BLaER1 (cell line): Measurements from ENCODE around the gene KLK13.

Experiments used
- H3K27ac ChIP-seq: shearing (Covaris generic); formaldehyde crosslinking; 2 replicates; pipeline ENCODE4 v1.8.1; 2022
- H3K27me3 ChIP-seq: shearing (Covaris generic); formaldehyde crosslinking; 2 replicates; pipeline ENCODE4 v1.8.1; 2022
- H3K36me3 ChIP-seq: shearing (Covaris generic); formaldehyde crosslinking; 2 replicates; pipeline ENCODE4 v1.8.1; 2022
- H3K4me1 ChIP-seq: shearing (Covaris generic); formaldehyde crosslinking; 2 replicates; pipeline ENCODE4 v1.8.1; 2022
- H3K4me2 ChIP-seq: shearing (Covaris generic); formaldehyde crosslinking; 2 replicates; pipeline ENCODE4 v1.8.1; 2022
- H3K4me3 ChIP-seq: shearing (Covaris generic); formaldehyde crosslinking; 2 replicates; pipeline ENCODE4 v1.8.1; 2022
- H3K9ac ChIP-seq: shearing (Covaris generic); formaldehyde crosslinking; 2 replicates; pipeline ENCODE4 v1.8.1; 2022
- H3K9me3 ChIP-seq: shearing (Covaris generic); formaldehyde crosslinking; 2 replicates; pipeline ENCODE4 v1.8.1; 2022
- H4K20me1 ChIP-seq: shearing (Covaris generic); formaldehyde crosslinking; 2 replicates; pipeline ENCODE4 v1.8.1; 2022
- Cebpa-rat ChIP-seq: shearing (Covaris generic); IDR thresholded peaks from 2 replicates; pipeline ENCODE4 v1.8.1; 2022

Gene KLK13

DNA sequence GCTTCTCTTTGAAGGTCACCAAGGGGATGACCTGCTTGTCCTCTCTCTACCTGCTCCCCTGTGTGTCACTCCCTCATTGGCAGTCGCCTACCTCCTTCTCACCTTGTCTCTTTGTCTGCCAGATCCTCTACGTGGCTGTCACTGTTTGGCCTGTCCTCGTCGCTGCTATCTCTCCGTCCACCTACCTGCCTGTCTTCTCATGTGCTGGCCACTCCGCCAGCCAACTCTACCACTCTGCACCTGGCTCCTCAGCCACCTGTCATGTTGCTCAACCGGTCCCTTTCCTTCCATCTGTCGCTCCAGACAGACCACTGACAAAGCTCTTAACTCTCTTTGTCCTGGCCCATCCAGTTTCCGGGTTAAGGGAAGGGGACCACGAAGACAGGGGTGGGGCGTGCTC is 30.2 kb downstream of the KLK13 start, which contains the start of gene KLK12:
TSS of gene KLK12 (minus strand) at position 299 of the 400 bp plus-strand sequence. CDS start 381 bp downstream, outside the sequence.
- H3K27me3 ChIP-seq: no peaks in the 10 kb centered on the region
- no peaks in the 10 kb centered on the region for H4K20me1 ChIP-seq
- H3K4me1 ChIP-seq: no peaks in the 10 kb centered on the region
- no peak within 1 kb of the TSS for H3K4me2 ChIP-seq
- H3K36me3 ChIP-seq: no peaks in the 10 kb centered on the region
- H3K9ac ChIP-seq: no peak within 1 kb of the TSS
- no peak within 1 kb of the TSS for H3K27ac ChIP-seq
- no peaks in the 10 kb centered on the region for H3K9me3 ChIP-seq
- H3K4me3 ChIP-seq: no peak within 1 kb of the TSS
- TF ChIP-seq Cebpa-rat: no peak

DNA sequence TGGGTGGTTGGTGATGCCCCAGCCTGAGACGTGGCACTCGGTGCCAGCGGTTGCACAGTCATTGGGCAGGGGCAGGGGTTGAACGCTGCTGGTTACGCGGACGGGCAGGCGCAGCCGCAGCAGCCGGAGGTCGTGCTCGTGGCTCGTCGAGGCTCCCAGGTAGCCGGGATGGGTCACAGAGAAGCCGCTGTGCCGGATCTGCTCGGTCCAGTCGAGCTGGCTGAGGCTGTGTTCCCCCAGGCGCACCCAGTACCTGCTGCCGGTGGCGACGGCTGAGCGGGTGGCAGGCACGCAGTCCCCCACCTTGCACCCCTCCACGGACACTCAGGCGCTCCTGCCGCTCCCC is 33.0 kb downstream of the KLK13 start:
- TF ChIP-seq Cebpa-rat: no peak
- Histone ChIP-seq H4K20me1 (no peaks in the 10 kb centered on the region), H3K9me3 (no peaks in the 10 kb centered on the region)

DNA sequence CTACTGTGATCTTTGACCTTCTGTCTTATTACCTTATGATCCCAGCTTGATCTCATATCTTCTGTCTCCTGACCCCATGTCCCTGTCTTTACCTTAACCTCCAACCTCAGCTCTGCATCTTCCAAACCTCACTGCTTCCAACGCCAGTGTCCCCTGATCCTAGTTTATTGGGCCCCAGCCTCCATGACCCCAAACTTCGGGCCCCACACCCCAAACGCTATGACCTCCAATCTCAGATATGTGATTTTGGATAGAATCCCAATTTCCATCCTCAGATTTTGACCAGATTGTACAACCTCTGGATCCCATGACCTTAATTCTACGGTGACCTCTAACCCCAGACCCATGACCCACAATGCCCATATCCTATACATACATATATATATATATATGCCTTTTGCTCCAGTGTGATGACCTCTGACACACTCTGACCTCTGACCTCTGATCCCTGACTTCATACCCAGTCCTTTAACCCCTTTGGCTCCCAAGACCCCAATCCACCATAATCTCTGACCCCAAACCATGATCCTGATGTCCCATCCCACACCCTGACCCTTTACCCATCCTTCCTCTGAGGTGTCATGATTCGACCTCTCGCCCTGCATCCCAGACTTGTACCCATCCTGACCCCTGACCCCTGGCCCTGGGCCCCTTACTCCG is 33.5 kb downstream of the KLK13 start:
- no peak overlapping the region for H3K4me2 ChIP-seq

More for the DNA sequence above, 33.0 kb downstream of the KLK13 start:
- H3K36me3 ChIP-seq: no peaks in the 10 kb centered on the region
- H3K27ac ChIP-seq: no peak overlapping the region
- H3K4me1 ChIP-seq: no peaks in the 10 kb centered on the region
- no peak overlapping the region for H3K4me2 ChIP-seq
- no peaks in the 10 kb centered on the region for H3K27me3 ChIP-seq
- no peak overlapping the region for H3K4me3 ChIP-seq
- H3K9ac ChIP-seq: no peak overlapping the region

DNA sequence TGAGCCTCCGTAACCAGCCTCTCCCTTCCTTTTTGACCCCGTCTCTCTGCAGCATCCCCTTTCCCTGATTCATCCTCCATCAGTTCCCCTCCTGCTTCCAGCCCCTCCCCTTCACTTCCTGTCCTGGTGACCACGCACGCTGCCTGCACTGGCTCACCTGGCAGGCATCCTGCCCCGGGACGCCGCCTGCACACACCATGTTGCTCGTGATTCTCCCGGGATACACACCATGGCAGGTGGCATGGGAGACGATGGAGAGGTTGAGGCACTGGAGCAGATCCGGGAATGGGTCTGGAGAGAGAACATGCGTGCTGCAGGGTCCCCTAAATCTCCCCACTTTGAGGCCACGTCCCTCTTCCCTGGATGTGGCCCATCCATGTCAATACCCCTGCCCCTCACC is 34.3 kb downstream of the KLK13 start:
- no peaks in the 10 kb centered on the region for H3K27me3 ChIP-seq
- H3K4me2 ChIP-seq: no peak overlapping the region
- no peaks in the 10 kb centered on the region for H3K9me3 ChIP-seq
- no peaks in the 10 kb centered on the region for H3K36me3 ChIP-seq
- H3K4me1 ChIP-seq: no peaks in the 10 kb centered on the region
- no peak overlapping the region for H3K4me3 ChIP-seq
- no peak overlapping the region for H3K9ac ChIP-seq
- no peak overlapping the region for H3K27ac ChIP-seq
- H4K20me1 ChIP-seq: no peaks in the 10 kb centered on the region
- no peak for TF ChIP-seq Cebpa-rat

More for the DNA sequence above, 33.5 kb downstream of the KLK13 start:
- Histone ChIP-seq H3K4me3 (no peak overlapping the region), H3K36me3 (no peaks in the 10 kb centered on the region), H3K4me1 (no peaks in the 10 kb centered on the region), H3K27ac (no peak overlapping the region), H3K9ac (no peak overlapping the region), H4K20me1 (no peaks in the 10 kb centered on the region), H3K27me3 (no peaks in the 10 kb centered on the region), H3K9me3 (no peaks in the 10 kb centered on the region)
- TF ChIP-seq Cebpa-rat: no peak

DNA sequence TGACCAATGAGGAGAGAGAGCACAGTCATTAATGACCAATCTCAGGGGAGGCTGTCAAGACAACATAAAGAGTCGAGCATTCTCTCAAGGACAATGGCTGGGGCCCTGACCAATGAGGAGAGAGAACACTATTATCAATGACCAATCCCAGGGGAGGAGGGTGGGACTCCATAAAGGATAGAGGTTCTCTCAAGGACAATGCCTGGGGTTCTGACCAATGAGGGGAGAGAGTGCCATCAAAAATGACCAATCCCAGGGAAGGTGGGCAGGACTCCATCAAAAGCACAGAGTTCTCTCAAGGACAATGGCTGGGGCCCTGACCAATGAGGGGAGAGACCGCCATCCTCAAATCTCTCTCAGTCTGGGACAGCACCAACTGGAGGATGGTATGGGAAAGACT is 35.2 kb downstream of the KLK13 start:
- no peaks in the 10 kb centered on the region for H3K36me3 ChIP-seq
- no peaks in the 10 kb centered on the region for H3K27me3 ChIP-seq
- H3K4me2 ChIP-seq: no peak overlapping the region
- no peaks in the 10 kb centered on the region for H3K4me1 ChIP-seq
- no peak overlapping the region for H3K4me3 ChIP-seq
- no peaks in the 10 kb centered on the region for H4K20me1 ChIP-seq
- H3K9ac ChIP-seq: no peak overlapping the region
- no peaks in the 10 kb centered on the region for H3K9me3 ChIP-seq
- H3K27ac ChIP-seq: no peak overlapping the region
- no peak for TF ChIP-seq Cebpa-rat

DNA sequence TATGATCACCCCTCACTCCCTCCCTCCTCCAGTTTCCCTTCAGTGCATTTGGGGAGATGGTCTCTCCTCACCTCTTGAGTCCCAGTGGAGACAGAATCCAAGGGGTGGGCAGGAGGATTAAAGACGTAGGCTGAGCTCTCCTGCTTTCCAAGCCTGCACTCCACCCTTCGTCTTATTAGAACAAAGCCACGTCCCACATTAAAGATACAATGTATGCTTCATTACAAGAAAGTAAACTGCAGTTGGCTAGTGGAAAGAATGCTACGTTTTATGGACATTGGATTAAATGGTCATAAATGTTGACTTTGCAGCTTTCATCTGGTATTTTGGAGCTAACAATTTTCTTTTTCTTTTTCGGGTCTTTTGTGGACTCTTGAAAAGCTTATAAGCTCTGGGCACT is 37.0 kb downstream of the KLK13 start:
- H3K27me3 ChIP-seq: no peaks in the 10 kb centered on the region
- H3K9ac ChIP-seq: no peak overlapping the region
- no peaks in the 10 kb centered on the region for H3K4me1 ChIP-seq
- H3K27ac ChIP-seq: no peak overlapping the region
- H4K20me1 ChIP-seq: no peaks in the 10 kb centered on the region
- no peaks in the 10 kb centered on the region for H3K36me3 ChIP-seq
- H3K4me3 ChIP-seq: no peak overlapping the region
- TF ChIP-seq Cebpa-rat: no peak
- no peaks in the 10 kb centered on the region for H3K9me3 ChIP-seq
- no peak overlapping the region for H3K4me2 ChIP-seq

DNA sequence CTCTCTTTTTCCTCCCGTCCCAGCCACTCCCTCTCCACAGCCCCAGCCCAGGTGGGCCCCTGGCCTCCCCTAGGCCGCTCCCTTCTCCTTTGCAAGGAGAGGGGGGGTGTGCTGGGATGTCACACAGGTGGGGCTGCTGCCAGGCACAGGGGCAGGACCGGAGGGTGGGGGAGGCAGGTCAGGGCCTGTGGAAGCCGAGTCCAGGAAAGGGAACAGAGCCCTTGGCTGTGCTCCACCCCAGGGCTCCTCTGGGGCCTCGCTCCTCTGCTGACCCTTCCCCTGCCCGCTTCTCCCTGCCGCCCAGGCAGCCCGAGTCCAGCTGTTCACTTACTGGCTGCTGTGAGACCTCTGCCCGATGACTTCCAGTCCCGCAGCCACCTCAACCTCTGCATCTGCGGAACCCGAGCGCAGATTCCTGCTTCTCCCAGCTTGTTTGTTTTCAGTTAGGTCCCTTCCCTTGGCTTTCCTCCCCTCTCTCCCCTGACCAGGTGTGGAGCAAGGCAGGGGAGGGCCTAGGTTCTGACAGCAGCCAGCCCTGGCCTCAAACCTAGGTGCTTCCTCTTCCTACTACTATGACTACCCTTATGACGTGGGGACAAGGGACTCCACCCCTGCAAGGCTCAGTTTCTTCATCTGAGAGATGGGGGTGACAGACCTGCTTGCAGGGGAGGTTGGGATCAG is 37.6 kb downstream of the KLK13 start:
- H3K9ac ChIP-seq: no peak overlapping the region
- H3K4me3 ChIP-seq: no peak overlapping the region
- H3K27me3 ChIP-seq: no peaks in the 10 kb centered on the region
- no peaks in the 10 kb centered on the region for H4K20me1 ChIP-seq
- H3K9me3 ChIP-seq: no peaks in the 10 kb centered on the region
- no peak for TF ChIP-seq Cebpa-rat
- H3K36me3 ChIP-seq: no peaks in the 10 kb centered on the region
- H3K4me1 ChIP-seq: no peaks in the 10 kb centered on the region
- H3K4me2 ChIP-seq: no peak overlapping the region
- H3K27ac ChIP-seq: no peak overlapping the region

DNA sequence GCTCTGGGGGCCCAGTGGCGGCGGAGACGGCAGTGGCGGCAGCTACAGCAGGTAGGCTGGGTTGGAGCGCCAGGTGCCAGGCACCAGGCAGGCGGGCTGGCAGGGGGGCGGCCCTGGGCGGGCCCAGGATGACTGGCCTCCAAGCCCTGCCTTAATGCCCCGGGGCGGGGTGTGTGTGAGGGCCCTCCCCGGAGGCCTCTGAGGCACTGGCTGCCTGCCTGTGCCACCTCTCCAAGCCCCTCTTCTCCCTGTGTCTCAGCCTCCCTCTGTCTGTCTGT is 38.4 kb downstream of the KLK13 start, which contains the start of gene KLK11:
TSS of gene KLK11 (minus strand) at position 63 of the 278 bp plus-strand sequence. CDS start 985 bp downstream, outside the sequence.
- H3K4me2 ChIP-seq: no peak within 1 kb of the TSS
- no peaks in the 10 kb centered on the region for H3K4me1 ChIP-seq
- H3K4me3 ChIP-seq: no peak within 1 kb of the TSS
- no peak within 1 kb of the TSS for H3K27ac ChIP-seq
- no peak for TF ChIP-seq Cebpa-rat
- no peaks in the 10 kb centered on the region for H4K20me1 ChIP-seq
- no peaks in the 10 kb centered on the region for H3K36me3 ChIP-seq
- H3K9ac ChIP-seq: no peak within 1 kb of the TSS
- H3K9me3 ChIP-seq: no peaks in the 10 kb centered on the region
- no peaks in the 10 kb centered on the region for H3K27me3 ChIP-seq

DNA sequence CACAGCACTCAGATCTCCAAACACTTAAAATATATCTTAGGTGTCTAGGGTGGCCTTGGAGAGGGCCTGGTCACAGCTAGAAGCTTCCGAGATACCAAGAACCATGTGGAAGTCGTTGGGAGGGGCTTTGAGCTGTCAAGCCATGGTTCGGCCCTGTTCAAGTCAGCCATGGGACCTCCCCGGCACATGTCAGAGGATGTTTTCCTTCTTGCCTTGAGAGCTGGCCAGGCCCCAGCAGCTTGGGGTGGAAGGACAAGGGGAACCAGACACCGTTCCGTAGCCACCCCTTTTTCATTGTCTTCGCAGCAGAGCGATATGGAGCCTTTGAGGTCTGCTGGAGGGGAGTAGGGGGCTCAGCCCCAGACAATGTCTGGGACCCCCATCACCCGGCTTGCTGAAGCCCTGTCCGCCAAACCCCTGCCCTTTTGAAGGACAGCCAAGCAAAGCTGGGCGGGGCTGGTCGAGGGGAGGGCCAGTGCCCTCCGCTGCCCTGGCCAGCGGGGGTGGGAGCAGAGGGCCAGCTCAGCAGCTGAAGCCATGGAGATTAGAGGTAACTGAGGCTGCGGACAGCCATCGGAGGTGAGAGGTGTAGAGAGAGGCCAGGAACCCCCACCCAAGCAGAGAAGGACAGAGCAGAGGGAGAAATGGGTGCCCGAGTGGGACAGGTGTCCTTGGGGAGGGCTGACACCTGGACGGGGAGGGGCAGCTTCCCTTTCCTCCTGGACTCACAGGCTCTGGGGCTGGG is 38.9 kb downstream of the KLK13 start:
- no peak for TF ChIP-seq Cebpa-rat
- H3K36me3 ChIP-seq: no peaks in the 10 kb centered on the region
- no peaks in the 10 kb centered on the region for H3K9me3 ChIP-seq
- H3K27me3 ChIP-seq: no peaks in the 10 kb centered on the region
- H3K4me2 ChIP-seq: no peak overlapping the region
- no peaks in the 10 kb centered on the region for H4K20me1 ChIP-seq
- H3K4me3 ChIP-seq: no peak overlapping the region
- H3K9ac ChIP-seq: no peak overlapping the region
- no peaks in the 10 kb centered on the region for H3K4me1 ChIP-seq
- H3K27ac ChIP-seq: no peak overlapping the region

DNA sequence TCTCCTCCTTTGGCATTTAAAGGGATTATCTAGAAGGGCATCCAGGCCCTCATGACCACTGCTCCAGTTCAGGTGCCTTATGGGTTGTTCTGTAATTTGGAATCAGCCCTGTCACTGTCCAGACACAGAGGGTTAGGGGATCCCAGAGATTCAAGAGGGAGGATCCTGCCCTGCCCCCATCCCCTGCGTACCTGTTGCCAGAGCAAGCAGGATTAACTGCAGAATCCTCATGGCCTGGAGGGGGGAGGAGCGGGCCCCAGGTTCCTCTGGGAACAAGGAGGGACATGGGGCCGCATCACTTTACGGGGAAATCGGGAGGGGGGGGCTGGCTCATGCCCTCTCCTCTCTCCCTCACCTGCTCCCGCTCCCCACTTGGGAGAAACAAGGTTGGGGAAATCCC is 39.5 kb downstream of the KLK13 start:
- no peak for TF ChIP-seq Cebpa-rat
- Histone ChIP-seq H3K4me3 (no peak overlapping the region), H3K9ac (no peak overlapping the region), H3K27me3 (peaks cover 3% of the 10 kb centered on the region), H3K4me1 (no peaks in the 10 kb centered on the region), H3K36me3 (no peaks in the 10 kb centered on the region), H3K4me2 (no peak overlapping the region), H4K20me1 (no peaks in the 10 kb centered on the region; the same call in 1 of the 2 replicates), H3K9me3 (no peaks in the 10 kb centered on the region), H3K27ac (no peak overlapping the region)
